ENCODE data around the gene ZBED6. TPM values are rescaled to one million over a fixed set of nuclear protein-coding genes. Genes with fewer than 3 reads are reported as not detected.

ZBED6 gene
- total and polyA plus RNA-seq, 9 of the 15 experiments (the other 6 are each of a cell fraction or from before 2014, with no cell fraction given): 0.21 to 16.6 (median 5.0) TPM

GRCh38 chr1:203764105-203765028 lies 31.1 kb upstream of the ZBED6 start:
- Histone ChIP-seq H3K9me3 (replicated peaks; ENCODE audit: control insufficient read depth, insufficient read depth, low read depth, low read length) (no peaks in the 10 kb centered on the region), H3K36me3 (ENCODE audit: control insufficient read depth, insufficient read depth, low read length) (no peaks in the 10 kb centered on the region), H3K9me1 (ENCODE audit: control insufficient read depth, insufficient read depth, low read length) (no peaks in the 10 kb centered on the region), H3K79me2 (ENCODE audit: control insufficient read depth, insufficient read depth, low read length) (no peaks in the 10 kb centered on the region), H3K4me2 (ENCODE audit: insufficient read depth, low read length) (no peak overlapping the region), H3K4me1 (replicated peaks in 1 of 2; ENCODE audit: control insufficient read depth in 2 of 2, insufficient read depth in 2 of 2, low read length in 2 of 2) (peaks cover 4 to 12% of the 10 kb centered on the region in 2 experiments; a peak in 4 of 5 replicates), H4K20me1 (replicated peaks; ENCODE audit: control insufficient read depth, insufficient read depth, low read length) (no peaks in the 10 kb centered on the region), H3K27ac (ENCODE audit: extremely low read depth, low read depth, low read length) (no peak overlapping the region), H3K4me3 (no peak overlapping the region), H2AFZ (ENCODE audit: low read depth, low read length) (peak overlapping the region; percentile 57), H3K9ac (ENCODE audit: insufficient read depth in 1 of 2, low read depth in 2 of 2, low read length in 2 of 2) (no peak overlapping the region), H3K27me3 (ENCODE audit: control insufficient read depth in 2 of 2, insufficient read depth in 2 of 2, low read length in 2 of 2) (peaks cover 6 to 12% of the 10 kb centered on the region in 2 experiments; a peak in 4 of 5 replicates)
- DNase-seq (ENCODE audit: extremely low read depth in 1 of 4, low spot score in 3 of 4) (peak in 2 of 4 experiments; percentile 7 to 12), ATAC-seq (no peak), FAIRE-seq (no peak)
- WGBS (ENCODE audit: insufficient coverage, low coverage, missing lambda C conversion rate): 14% methylated on average over 3 of the region's 3 CpGs
- ChIA-PET CTCF (ENCODE audit: low intra/inter-chr PET ratio) (no interaction called here), POLR2A (interaction anchor here (0.5 to 0.6 kb wide), 3 partner anchors 540 to 1108 kb away, joined by 3 read pairs; no protein-coding TSS in a partner anchor)
- BruUV-seq (replicated peaks): no TSS peak
- in situ Hi-C loops (cut with MboI) (no loop called here), intact Hi-C loops (cut with micrococcal nuclease) (no loop called here)
- TF ChIP-seq ZNF212 (CRISPR knock-in tag; IDR thresholded peaks at IDR 0.05) (no peak), PRDM10 (IDR thresholded peaks at IDR 0.05; ENCODE audit: partially characterized antibody) (peak; percentile 17), ZBTB9 (CRISPR knock-in tag; IDR thresholded peaks at IDR 0.05) (0 out of 2 replicates have a peak, but pooled peaks have one; percentile 19), HNRNPL (IDR thresholded peaks at IDR 0.05; ENCODE audit: low read depth, low read length) (no peak), SOX6 (IDR thresholded peaks at IDR 0.05) (no peak), HCFC1 (IDR thresholded peaks at IDR 0.05; ENCODE audit: low read depth, low read length) (no peak), GABPB2 (CRISPR knock-in tag; conservative IDR thresholded peaks at IDR 0.05) (no peak), SNRNP70 (optimal IDR thresholded peaks at IDR 0.05; ENCODE audit: low read depth, low read length) (no peak), CLOCK (CRISPR knock-in tag; IDR thresholded peaks at IDR 0.05; ENCODE audit: borderline replicate concordance) (0 out of 2 replicates have a peak, but pooled peaks have one; percentile 54), CBFB (CRISPR knock-in tag; IDR thresholded peaks at IDR 0.05) (no peak), HOMEZ (CRISPR knock-in tag; IDR thresholded peaks at IDR 0.05) (no peak)

All from K562 (cell line).